Tibial nerve (tissue), 3 donors: ENCODE measurements around the gene DPP9.

Source experiments
- CTCF ChIP-seq, 5 experiments: fragments of 200-600 bp in 3 of 5; fragments of 450-650 bp in 2 of 5; sonication (generic) in 3 of 5; IDR thresholded peaks; one replicate each; pipeline ENCODE4 v1.5.1; 2016 to 2019; ENCODE audit warnings: antibody characterized with exemption in 5 of 5, mild to moderate bottlenecking in 3 of 5, moderate library complexity in 2 of 5
- POLR2A ChIP-seq, 2 donors: fragments of 450-650 bp; IDR thresholded peaks; one replicate each; pipeline ENCODE4 v1.6.1; 2017; ENCODE audit warnings: antibody characterized with exemption in 2 of 2, mild to moderate bottlenecking in 2 of 2, moderate library complexity in 2 of 2

- TF ChIP-seq CTCF (IDR thresholded peaks at IDR 0.05) (no peak), POLR2A (IDR thresholded peaks at IDR 0.05) (no peak)
These were observed 10.9 kb downstream of the DPP9 start for GRCh38 chr19:4712771-4713170.
